H9 (cell line): Measurements from ENCODE around the gene FBRSL1. TPM values are rescaled to one million over a fixed set of nuclear protein-coding genes. Genes with fewer than 3 reads are reported as not detected.

Source experiments
- DNase-seq: peaks from one replicate; pipeline ENCODE4 v3.0.0-alpha.2; 2017
- H2AFZ ChIP-seq: one replicate; pipeline ENCODE4 v1.6.1; 2013; ENCODE audit warnings: mild to moderate bottlenecking, low read length, control low read depth, moderate library complexity
- H2AK5ac ChIP-seq: 2 replicates; pipeline ENCODE4 v1.6.1; 2013; ENCODE audit warnings: low read length, control low read depth, mixed read lengths; ENCODE audit not compliant: insufficient read length
- H2BK120ac ChIP-seq: one replicate; pipeline ENCODE4 v1.6.1; 2013; ENCODE audit warnings: low read depth, mild to moderate bottlenecking, low read length, control low read depth, inconsistent platforms; ENCODE audit not compliant: poor library complexity, severe bottlenecking
- H2BK12ac ChIP-seq: 2 replicates; pipeline ENCODE4 v1.6.1; 2013; ENCODE audit warnings: low read length, control low read depth, mixed read lengths, low read depth; ENCODE audit not compliant: insufficient read length
- H2BK15ac ChIP-seq: 2 replicates; pipeline ENCODE4 v1.6.1; 2013; ENCODE audit warnings: low read depth, low read length, control low read depth
- H2BK20ac ChIP-seq: one replicate; pipeline ENCODE4 v1.6.1; 2013; ENCODE audit warnings: low read depth, mild to moderate bottlenecking, low read length, control low read depth, inconsistent platforms; ENCODE audit not compliant: poor library complexity, severe bottlenecking
- H2BK5ac ChIP-seq: 2 replicates; pipeline ENCODE4 v1.6.1; 2013; ENCODE audit warnings: low read length, control low read depth, mixed read lengths; ENCODE audit not compliant: insufficient read length
- H3K14ac ChIP-seq: 2 replicates; pipeline ENCODE4 v1.6.1; 2013; ENCODE audit warnings: low read length, control low read depth; ENCODE audit not compliant: insufficient read depth
- H3K18ac ChIP-seq: 2 replicates; pipeline ENCODE4 v1.6.1; 2013; ENCODE audit warnings: low read depth, mild to moderate bottlenecking, mixed read lengths, low read length, control low read depth; ENCODE audit not compliant: insufficient read length
- H3K23ac ChIP-seq: 2 replicates; pipeline ENCODE4 v1.6.1; 2013; ENCODE audit warnings: low read length, control low read depth, mixed read lengths, low read depth; ENCODE audit not compliant: insufficient read length
- H3K23me2 ChIP-seq: 2 replicates; pipeline ENCODE4 v1.6.1; 2013; ENCODE audit warnings: low read depth, mild to moderate bottlenecking, mixed read lengths, low read length, control low read depth; ENCODE audit not compliant: insufficient read length, poor library complexity, severe bottlenecking
- H3K27ac ChIP-seq: 2 replicates; pipeline ENCODE4 v1.5.1; 2013; ENCODE audit warnings: low read length, control low read depth, mixed read lengths, low read depth; ENCODE audit not compliant: insufficient read length
- H3K27me3 ChIP-seq: 2 replicates; pipeline ENCODE4 v1.6.1; 2013; ENCODE audit warnings: low read length, control low read depth, inconsistent platforms; ENCODE audit not compliant: insufficient read depth
- H3K4ac ChIP-seq: 2 replicates; pipeline ENCODE4 v1.6.1; 2013; ENCODE audit warnings: low read depth, mild to moderate bottlenecking, control low read depth, inconsistent platforms, low read length, moderate library complexity
- H3K4me1 ChIP-seq: 2 replicates; pipeline ENCODE4 v1.6.1; 2013; ENCODE audit warnings: low read length, control low read depth, inconsistent platforms; ENCODE audit not compliant: insufficient read depth
- H3K4me2 ChIP-seq: 2 replicates; pipeline ENCODE4 v1.6.1; 2013; ENCODE audit warnings: low read length, control low read depth, mixed read lengths; ENCODE audit not compliant: insufficient read length, insufficient read depth
- H3K56ac ChIP-seq: 2 replicates; pipeline ENCODE4 v1.6.1; 2013; ENCODE audit warnings: low read depth, mild to moderate bottlenecking, mixed read lengths, low read length, control low read depth; ENCODE audit not compliant: insufficient read length
- H3K79me1 ChIP-seq: 2 replicates; pipeline ENCODE4 v1.6.1; 2013; ENCODE audit warnings: low read depth, mild to moderate bottlenecking, moderate library complexity, low read length, control low read depth, inconsistent platforms; ENCODE audit not compliant: insufficient read depth, poor library complexity, severe bottlenecking
- H3K79me2 ChIP-seq: 2 replicates; pipeline ENCODE4 v1.6.1; 2013; ENCODE audit warnings: low read length, control low read depth, inconsistent platforms; ENCODE audit not compliant: insufficient read depth
- H3K9ac ChIP-seq: 2 replicates; pipeline ENCODE4 v1.6.1; 2013; ENCODE audit warnings: low read length, control low read depth, mixed read lengths; ENCODE audit not compliant: insufficient read length; ENCODE audit errors: extremely low read depth
- H3K9me3 ChIP-seq: one replicate; pipeline ENCODE4 v1.6.1; 2013; ENCODE audit warnings: low read depth, low read length, inconsistent platforms; ENCODE audit not compliant: control insufficient read depth
- H3T11ph ChIP-seq: one replicate; pipeline ENCODE4 v1.6.1; 2013; ENCODE audit warnings: mild to moderate bottlenecking, low read length, control low read depth, inconsistent platforms
- H4K20me1 ChIP-seq: one replicate; pipeline ENCODE4 v1.6.1; 2013; ENCODE audit not compliant: control insufficient read depth, insufficient read length, insufficient read depth
- H4K5ac ChIP-seq: 2 replicates; pipeline ENCODE4 v1.6.1; 2013; ENCODE audit warnings: low read depth, mild to moderate bottlenecking, mixed read lengths, low read length, control low read depth; ENCODE audit not compliant: insufficient read length
- H4K8ac ChIP-seq: replicated peaks from 2 replicates; pipeline ENCODE4 v1.6.1; 2013; ENCODE audit warnings: low read length, control low read depth, mixed read lengths, low read depth; ENCODE audit not compliant: insufficient read length
- H4K91ac ChIP-seq: 2 replicates; pipeline ENCODE4 v1.6.1; 2013; ENCODE audit warnings: low read depth, mild to moderate bottlenecking, moderate library complexity, mixed read lengths, low read length, control low read depth; ENCODE audit not compliant: insufficient read length
- H3K27ac Mint-ChIP-seq, 3 experiments: 2 replicates in 2 of 3; 3 replicates in 1 of 3; pipeline ENCODE4 v1.8.0; 2020 to 2021; ENCODE audit warnings: mixed read lengths in 3 of 3, mild to moderate bottlenecking in 1 of 3, moderate library complexity in 1 of 3
- H3K27me3 Mint-ChIP-seq: 2 replicates; pipeline ENCODE4 v1.8.0; 2021; ENCODE audit warnings: low read depth, mild to moderate bottlenecking, moderate library complexity, mixed read lengths
- H3K36me3 Mint-ChIP-seq, 3 experiments: 2 replicates in 2 of 3; 3 replicates in 1 of 3; pipeline ENCODE4 v1.8.0; 2020 to 2021; ENCODE audit warnings: low read depth in 3 of 3, mixed read lengths in 3 of 3; ENCODE audit not compliant: insufficient read depth in 1 of 3
- H3K4me1 Mint-ChIP-seq, 2 experiments: 2 replicates each; pipeline ENCODE4 v1.8.0; 2020; ENCODE audit warnings: mixed read lengths in 2 of 2
- H3K4me3 Mint-ChIP-seq, 2 experiments: 2 replicates in 1 of 2; 3 replicates in 1 of 2; pipeline ENCODE4 v1.8.0; 2020 to 2021; ENCODE audit warnings: mild to moderate bottlenecking in 2 of 2, mixed read lengths in 2 of 2, moderate library complexity in 1 of 2
- H3K9me3 Mint-ChIP-seq, 2 experiments: 2 replicates in 1 of 2; 3 replicates in 1 of 2; pipeline ENCODE4 v1.8.0; 2020; ENCODE audit warnings: mild to moderate bottlenecking in 2 of 2, mixed read lengths in 2 of 2, moderate library complexity in 1 of 2
- CTCF ChIP-seq: fragments of 200-600 bp; sonication (generic); conservative IDR thresholded peaks from 3 replicates; pipeline ENCODE4 v1.8.0; 2021; ENCODE audit warnings: antibody characterized with exemption, mild to moderate bottlenecking
- WGBS: extraction: QIAGEN DNeasy Blood & Tissue Kit; methylation state at CpG from one replicate; pipeline ENCODE4 v1.1.7; 2013; ENCODE audit warnings: missing lambda C conversion rate, low lambda C conversion rate, mixed read lengths; ENCODE audit not compliant: insufficient read length; ENCODE audit errors: extremely low coverage; 5-methylcytosine and 5-hydroxymethylcytosine counted together
- total RNA-seq: library from RNA; stranded (reverse); gene quantifications from 2 replicates; pipeline ENCODE4 v1.2.1, GENCODE V29; 2021

Gene FBRSL1
- total RNA-seq, 1 experiment from 2014 or later = 90.8 TPM

- H3K27me3 ChIP-seq = peaks cover 12% of the 10 kb centered on the region; the same call in 1 of the 2 replicates
- no peaks in the 10 kb centered on the region for H3K79me1 ChIP-seq
- Mint-ChIP-seq H3K9me3 (peaks cover 65 to 72% of the 10 kb centered on the region in 2 experiments), H3K4me1 (no peaks in the 10 kb centered on the region), H3K4me3 (no peak overlapping the region; a peak in 1 of 5 replicates), H3K27me3 (peaks cover 83% of the 10 kb centered on the region), H3K36me3 (peaks cover 30 to 55% (median 36%) of the 10 kb centered on the region in 3 experiments), H3K27ac (no peak overlapping the region)
- TF ChIP-seq CTCF = no peak
- no peak overlapping the region for H2BK120ac ChIP-seq
- H3K9me3 ChIP-seq = peaks cover 56% of the 10 kb centered on the region
- H3K4me2 ChIP-seq = no peak overlapping the region
- H3K4me1 ChIP-seq = no peaks in the 10 kb centered on the region
- H2BK5ac ChIP-seq = no peak overlapping the region
- no peak overlapping the region for H2BK20ac ChIP-seq
- H3K79me2 ChIP-seq = no peaks in the 10 kb centered on the region
- no peak overlapping the region for H3K27ac ChIP-seq
- H2BK12ac ChIP-seq = no peak overlapping the region
- H3K14ac ChIP-seq = no peak overlapping the region
- no peak overlapping the region for H2BK15ac ChIP-seq
- no peak overlapping the region for H3K23ac ChIP-seq
- no peak for DNase-seq
- H3K4ac ChIP-seq = no peak overlapping the region
- H2AK5ac ChIP-seq = no peak overlapping the region
- H3K9ac ChIP-seq = no peak overlapping the region
- WGBS = no CpG with 5 or more reads among the region's 6 CpGs
- no peak overlapping the region for H4K8ac ChIP-seq
- H3K23me2 ChIP-seq = no peaks in the 10 kb centered on the region
- H3K56ac ChIP-seq = no peak overlapping the region
- no peak overlapping the region for H4K5ac ChIP-seq
- H4K20me1 ChIP-seq = no peaks in the 10 kb centered on the region
- H4K91ac ChIP-seq = no peak overlapping the region
- H3T11ph ChIP-seq = no peak overlapping the region
- H2AFZ ChIP-seq = no peak overlapping the region
- H3K18ac ChIP-seq = no peak overlapping the region
These were observed 43.6 kb downstream of the FBRSL1 start for GRCh38 chr12:132533584-132533958.
